RWPE2 (cell line): Measurements from ENCODE around the gene ABTB2.

ENCODE experiments used
- ATAC-seq: fragments of 200-7000 bp; cut with Tn5 transposase; 3 replicates; pipeline ENCODE4 v1.9.1; 2021; ENCODE audit warnings: low read depth
- DNase-seq: peaks from one replicate; pipeline ENCODE4 v3.0.0-alpha.2; 2020; ENCODE audit warnings: low spot score
- H3K27ac ChIP-seq: fragments of 450-650 bp; 2 replicates; pipeline ENCODE4 v1.5.1; 2017; ENCODE audit warnings: mild to moderate bottlenecking; ENCODE audit not compliant: poor library complexity, severe bottlenecking
- H3K27me3 ChIP-seq: fragments of 250-450 bp; sonication (Bioruptor Pico); 2 replicates; pipeline ENCODE4 v1.5.1; 2021; ENCODE audit warnings: mild to moderate bottlenecking, moderate library complexity; ENCODE audit not compliant: insufficient read depth, poor library complexity, severe bottlenecking
- H3K36me3 ChIP-seq: fragments of 250-450 bp; sonication (Bioruptor Pico); 2 replicates; pipeline ENCODE4 v1.5.1; 2020; ENCODE audit warnings: low read depth, mild to moderate bottlenecking, moderate library complexity
- H3K4me1 ChIP-seq: fragments of 250-450 bp; sonication (Bioruptor Pico); 2 replicates; pipeline ENCODE4 v1.5.1; 2021; ENCODE audit warnings: mild to moderate bottlenecking, moderate library complexity; ENCODE audit not compliant: insufficient read depth, poor library complexity, severe bottlenecking
- H3K4me3 ChIP-seq: fragments of 250-450 bp; sonication (Bioruptor Pico); 2 replicates; pipeline ENCODE4 v1.5.1; 2021; ENCODE audit warnings: mild to moderate bottlenecking, moderate library complexity; ENCODE audit not compliant: severe bottlenecking
- H3K9me3 ChIP-seq: fragments of 250-450 bp; sonication (Bioruptor Pico); 2 replicates; pipeline ENCODE4 v1.5.1; 2021; ENCODE audit warnings: mild to moderate bottlenecking, moderate library complexity; ENCODE audit not compliant: severe bottlenecking
- CTCF ChIP-seq: fragments of 450-650 bp; IDR thresholded peaks from one replicate; pipeline ENCODE4 v1.5.1; 2017; ENCODE audit warnings: mild to moderate bottlenecking, moderate library complexity; ENCODE audit not compliant: poor library complexity, severe bottlenecking

ABTB2 gene

GRCh38 chr11:34155057-34155756 is 202.6 kb downstream of the ABTB2 start:
- no peak overlapping the region for H3K27ac ChIP-seq
- ATAC-seq: no peak; the same call in 2 of the 3 replicates
- DNase-seq: no peak
- H3K4me3 ChIP-seq: no peak overlapping the region
- H3K36me3 ChIP-seq: 0 out of 2 replicates have a peak, but pooled peaks cover 6% of the 10 kb centered on the region
- no peaks in the 10 kb centered on the region for H3K27me3 ChIP-seq
- no peaks in the 10 kb centered on the region for H3K4me1 ChIP-seq
- TF ChIP-seq CTCF: no peak
- H3K9me3 ChIP-seq: no peaks in the 10 kb centered on the region

GRCh38 chr11:34154059-34154875 is 203.5 kb downstream of the ABTB2 start:
- H3K27ac ChIP-seq: no peak overlapping the region
- H3K4me1 ChIP-seq: no peaks in the 10 kb centered on the region
- ATAC-seq (no peak), DNase-seq (no peak)
- H3K4me3 ChIP-seq: no peak overlapping the region
- TF ChIP-seq CTCF: no peak
- H3K27me3 ChIP-seq: no peaks in the 10 kb centered on the region
- no peaks in the 10 kb centered on the region for H3K9me3 ChIP-seq
- H3K36me3 ChIP-seq: peaks cover 11% of the 10 kb centered on the region; the same call in 1 of the 2 replicates

GRCh38 chr11:34151916-34152845 is 205.6 kb downstream of the ABTB2 start:
- ATAC-seq: no peak
- TF ChIP-seq CTCF: no peak
- Histone ChIP-seq H3K4me3 (no peak overlapping the region), H3K27me3 (no peaks in the 10 kb centered on the region), H3K4me1 (no peaks in the 10 kb centered on the region), H3K9me3 (no peaks in the 10 kb centered on the region), H3K36me3 (peaks cover 31% of the 10 kb centered on the region), H3K27ac (no peak overlapping the region)
- no peak for DNase-seq

- Histone ChIP-seq H3K4me3 (no peak overlapping the region), H3K27me3 (no peaks in the 10 kb centered on the region), H3K9me3 (no peaks in the 10 kb centered on the region), H3K4me1 (no peaks in the 10 kb centered on the region), H3K27ac (no peak overlapping the region), H3K36me3 (peaks cover 41% of the 10 kb centered on the region)
- no peak for TF ChIP-seq CTCF
- ATAC-seq (no peak), DNase-seq (no peak)
These were observed 206.6 kb downstream of the ABTB2 start for GRCh38 chr11:34151166-34151565.
